IMR-90 (cell line): Measurements from ENCODE around the gene CYTH1. TPM values are rescaled to one million over a fixed set of nuclear protein-coding genes. Genes with fewer than 3 reads are reported as not detected.

Experiments used
- CEBPB ChIP-seq: IDR thresholded peaks from 2 replicates; pipeline ENCODE4 v1.6.1; 2012; ENCODE audit warnings: low read depth, low read length, improper control_type of control experiment
- CHD1 ChIP-seq: IDR thresholded peaks from 2 replicates; pipeline ENCODE4 v1.6.1; 2012; ENCODE audit warnings: low read depth, low read length, improper control_type of control experiment
- ELK1 ChIP-seq: fragments of 150-350 bp; IDR thresholded peaks from 2 replicates; pipeline ENCODE4 v1.6.1; 2016; ENCODE audit warnings: low read depth, mild to moderate bottlenecking, low read length, moderate library complexity, borderline replicate concordance
- MAFK ChIP-seq: IDR thresholded peaks from 2 replicates; pipeline ENCODE4 v1.6.1; 2012; ENCODE audit warnings: low read depth, low read length, improper control_type of control experiment
- MXI1 ChIP-seq: IDR thresholded peaks from 2 replicates; pipeline ENCODE4 v1.6.1; 2012; ENCODE audit warnings: low read depth, mild to moderate bottlenecking, low read length, moderate library complexity, borderline replicate concordance
- polyA plus RNA-seq, 3 experiments: library from polyadenylated mRNA; depleted of rRNA; stranded (reverse); fragments of >200 nt; gene quantifications; 2 replicates each; pipeline ENCODE4 v1.2.3, GENCODE V29; 2012; ENCODE audit warnings: low replicate concordance in 1 of 3
- total RNA-seq: library from RNA; depleted of rRNA; stranded (reverse); fragments of >200 nt; gene quantifications from 2 replicates; pipeline ENCODE4 v1.2.3, GENCODE V29; 2012

The CYTH1 gene
- total and polyA plus RNA-seq, 2 of the 4 experiments (the other 2 are of a cell fraction), result 7.9 to 12.4 TPM

DNA sequence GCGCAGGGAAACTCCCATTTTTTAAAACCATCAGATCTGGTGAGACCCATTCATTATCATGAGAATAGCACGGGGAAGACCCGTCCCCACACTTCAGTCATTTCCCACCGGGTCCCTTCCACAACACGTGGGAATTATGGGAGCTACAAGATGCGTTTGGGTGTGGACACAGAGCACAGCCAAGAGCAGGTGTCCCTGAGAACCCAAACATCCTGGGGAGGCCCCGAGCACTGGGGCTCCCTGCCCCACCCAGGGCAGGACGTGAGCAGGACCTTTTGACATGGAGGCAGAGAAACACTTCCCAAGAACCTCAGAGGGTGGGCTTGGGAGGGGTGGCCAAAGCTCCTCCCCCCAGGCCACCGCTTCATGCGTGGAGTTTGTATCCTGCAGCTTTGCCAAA, 115.0 kb downstream of the CYTH1 start (continued):
- TF ChIP-seq ELK1, result no peak
- no peak for TF ChIP-seq MAFK
- TF ChIP-seq MXI1, result no peak
- TF ChIP-seq CEBPB, result no peak
- no peak for TF ChIP-seq CHD1
